OCI-LY1 (cell line): ENCODE measurements around the gene KIAA0232.

Source experiments
- CTCF ChIP-seq: fragments of 200-600 bp; sonication (generic), shearing (Covaris generic); IDR thresholded peaks from 2 replicates; pipeline ENCODE4 v1.5.1; 2017; ENCODE audit warnings: mild to moderate bottlenecking, antibody characterized with exemption, low read length, moderate library complexity, mixed read lengths
- EZH2 ChIP-seq: fragments of 200-600 bp; sonication (generic), shearing (Covaris generic); IDR thresholded peaks from 2 replicates; pipeline ENCODE4 v1.8.0; 2017; ENCODE audit warnings: borderline replicate concordance, mixed run types, mild to moderate bottlenecking, antibody characterized with exemption, low read length, moderate library complexity, mixed read lengths

- TF ChIP-seq CTCF (no peak), EZH2 (no peak)
Measured at GRCh38 chr4:6788123-6788522, 5.6 kb downstream of the KIAA0232 start.
